Left ventricle myocardium inferior (tissue), 1 donor: Measurements from ENCODE around the gene PCMTD2. TPM values are rescaled to one million over a fixed set of nuclear protein-coding genes. Genes with fewer than 3 reads are reported as not detected.

Source experiments
- DNase-seq: peaks from one replicate; pipeline ENCODE4 v3.0.0-alpha.2; 2020
- H3K27ac ChIP-seq: fragments of 200-600 bp; replicated peaks from 2 replicates; pipeline ENCODE4 v1.8.0; 2021
- H3K27me3 ChIP-seq: fragments of 200-600 bp; 2 replicates; pipeline ENCODE4 v1.8.0; 2021; ENCODE audit warnings: low read depth
- H3K36me3 ChIP-seq: fragments of 200-600 bp; 2 replicates; pipeline ENCODE4 v1.8.0; 2021
- H3K4me1 ChIP-seq: fragments of 200-600 bp; 2 replicates; pipeline ENCODE4 v1.8.0; 2021
- H3K4me3 ChIP-seq: fragments of 200-600 bp; 2 replicates; pipeline ENCODE4 v1.8.0; 2021; ENCODE audit warnings: mild to moderate bottlenecking, moderate library complexity
- H3K9me3 ChIP-seq: fragments of 200-600 bp; replicated peaks from 2 replicates; pipeline ENCODE4 v1.8.0; 2021
- CTCF ChIP-seq: fragments of 200-600 bp; IDR thresholded peaks from 2 replicates; pipeline ENCODE4 v1.8.0; 2021; ENCODE audit warnings: antibody characterized with exemption, mild to moderate bottlenecking, borderline replicate concordance
- intact Hi-C: fragments of 100-400 bp; cut with micrococcal nuclease; formaldehyde crosslinking; loops from one replicate; pipeline ENCODE4 v1.11.0; 2022
- total RNA-seq: library from RNA; stranded (reverse); fragmentation: NEBNext Ultra II Directional; extraction: Animal tissue kit (Norgen Biotek cat#: 25700); gene quantifications from one replicate; pipeline ENCODE4 v1.2.1, GENCODE V29; 2021
- donor health status: DM: no; HTN: yes; CAD: no; lungs with severe emphysema.

The PCMTD2 gene
- total RNA-seq, 1 donor from 2014 or later, result 62.9 TPM

- TF ChIP-seq CTCF, result no peak
- no peaks in the 10 kb centered on the region for H3K9me3 ChIP-seq
- no peak overlapping the region for H3K4me3 ChIP-seq
- H3K36me3 ChIP-seq, result no peaks in the 10 kb centered on the region
- H3K4me1 ChIP-seq, result peaks cover 30% of the 10 kb centered on the region
- no peak overlapping the region for H3K27ac ChIP-seq
- intact Hi-C loops, result no loop called here
- no peaks in the 10 kb centered on the region for H3K27me3 ChIP-seq
- no peak for DNase-seq
Measured at GRCh38 chr20:64228751-64229506, 26.6 kb upstream of the PCMTD2 start.

GRCh38 chr20:64229507-64230061 is 26.0 kb upstream of the PCMTD2 start:
- Histone ChIP-seq H3K27me3 (no peaks in the 10 kb centered on the region), H3K4me3 (no peak overlapping the region), H3K27ac (no peak overlapping the region), H3K4me1 (peaks cover 29% of the 10 kb centered on the region), H3K36me3 (no peaks in the 10 kb centered on the region), H3K9me3 (no peaks in the 10 kb centered on the region)
- no peak for DNase-seq
- no peak for TF ChIP-seq CTCF
- intact Hi-C loops, result no loop called here

GRCh38 chr20:64230461-64231145 is 24.9 kb upstream of the PCMTD2 start:
- H3K4me1 ChIP-seq, result peaks cover 19% of the 10 kb centered on the region
- no peak overlapping the region for H3K27ac ChIP-seq
- H3K36me3 ChIP-seq, result no peaks in the 10 kb centered on the region
- intact Hi-C loops, result no loop called here
- no peaks in the 10 kb centered on the region for H3K9me3 ChIP-seq
- no peak for TF ChIP-seq CTCF
- DNase-seq, result no peak
- H3K27me3 ChIP-seq, result no peaks in the 10 kb centered on the region
- H3K4me3 ChIP-seq, result no peak overlapping the region

GRCh38 chr20:64231621-64232550 is 23.7 kb upstream of the PCMTD2 start:
- DNase-seq, result no peak
- no peak overlapping the region for H3K4me3 ChIP-seq
- no peaks in the 10 kb centered on the region for H3K27me3 ChIP-seq
- no peak for TF ChIP-seq CTCF
- intact Hi-C loops, result no loop called here
- peak overlapping the region; percentile 50 for H3K27ac ChIP-seq
- no peaks in the 10 kb centered on the region for H3K36me3 ChIP-seq
- peaks cover 19% of the 10 kb centered on the region for H3K4me1 ChIP-seq
- no peaks in the 10 kb centered on the region for H3K9me3 ChIP-seq

- TF ChIP-seq CTCF, result no peak
- no peaks in the 10 kb centered on the region for H3K9me3 ChIP-seq
- H3K27ac ChIP-seq, result peak overlapping the region; percentile 50
Measured at GRCh38 chr20:64232794-64233193, 22.8 kb upstream of the PCMTD2 start.

More at GRCh38 chr20:64232794-64233193, 22.8 kb upstream of the PCMTD2 start:
- intact Hi-C loops, result no loop called here
- Histone ChIP-seq H3K36me3 (no peaks in the 10 kb centered on the region), H3K27me3 (no peaks in the 10 kb centered on the region), H3K4me3 (no peak overlapping the region), H3K4me1 (peaks cover 20% of the 10 kb centered on the region)
- peak; percentile 52 for DNase-seq
